Thoracic aorta (tissue), 2 donors: Measurements from ENCODE around the gene BICRA. TPM values are rescaled to one million over a fixed set of nuclear protein-coding genes. Genes with fewer than 3 reads are reported as not detected.
"Not testable (repeated sequence)": the region's sequence is repeated elsewhere in the genome, so short reads cannot be mapped to it uniquely, and the experiment has no call there.

Experiments used
- ATAC-seq: fragments of 150-250 bp; one replicate; pipeline ENCODE4 v1.8.0; 2017; ENCODE audit warnings: low read depth; ENCODE audit not compliant: insufficient number of reproducible peaks, low FRiP score
- DNase-seq: peaks from one replicate; pipeline ENCODE4 v3.0.0-alpha.2; 2020; ENCODE audit warnings: low spot score
- H3K27ac ChIP-seq, 2 donors: fragments of 200-600 bp; sonication (generic); 1 replicate in 1 of 2; 2 replicates in 1 of 2; pipeline ENCODE4 v1.5.1; 2016; ENCODE audit warnings: mild to moderate bottlenecking in 2 of 2, moderate library complexity in 2 of 2
- H3K27me3 ChIP-seq: fragments of 200-600 bp; sonication (generic); replicated peaks from 2 replicates; pipeline ENCODE4 v1.6.0; 2016; ENCODE audit warnings: mild to moderate bottlenecking; ENCODE audit not compliant: insufficient read depth
- H3K36me3 ChIP-seq: fragments of 200-600 bp; sonication (generic); one replicate; pipeline ENCODE4 v1.5.1; 2016
- H3K4me1 ChIP-seq, 2 donors: fragments of 200-600 bp; sonication (generic); 1 replicate in 1 of 2; 2 replicates in 1 of 2; pipeline versions ENCODE4 v1.5.1 to v1.6.0; 2016; ENCODE audit warnings: low read depth in 2 of 2, mild to moderate bottlenecking in 1 of 2; ENCODE audit not compliant: control insufficient read depth in 1 of 2
- H3K4me3 ChIP-seq: fragments of 200-600 bp; sonication (generic); 2 replicates; pipeline ENCODE4 v1.5.1; 2016; ENCODE audit warnings: mild to moderate bottlenecking
- H3K9me3 ChIP-seq: fragments of 200-600 bp; sonication (generic); 2 replicates; pipeline ENCODE4 v1.5.1; 2016
- CTCF ChIP-seq: fragments of 200-600 bp; sonication (generic); IDR thresholded peaks from one replicate; pipeline ENCODE4 v1.5.1; 2019; ENCODE audit warnings: antibody characterized with exemption
- total RNA-seq, 2 donors: library from RNA; depleted of rRNA; stranded (reverse); fragments of >200 nt; gene quantifications; one replicate each; pipeline versions ENCODE4 v1.1.0 to v1.2.3, GENCODE V29; 2016

BICRA gene
- total RNA-seq, 2 donors from 2014 or later: 10.8 to 18.4 TPM

- H3K4me3 ChIP-seq: peak overlapping the region; percentile 64
- ATAC-seq: peak; percentile 62
- peaks cover 16% of the 10 kb centered on the region for H3K36me3 ChIP-seq
- H3K27me3 ChIP-seq: no peaks in the 10 kb centered on the region
- TF ChIP-seq CTCF: no peak
- peaks cover 40 to 84% of the 10 kb centered on the region in 2 donors for H3K4me1 ChIP-seq
- H3K9me3 ChIP-seq: no peaks in the 10 kb centered on the region
- H3K27ac ChIP-seq: peak overlapping the region; percentile 88 to 89
- peak; percentile 36 for DNase-seq
These were observed 110.3 kb downstream of the BICRA start for GRCh38 chr19:47719047-47719859.

DNA sequence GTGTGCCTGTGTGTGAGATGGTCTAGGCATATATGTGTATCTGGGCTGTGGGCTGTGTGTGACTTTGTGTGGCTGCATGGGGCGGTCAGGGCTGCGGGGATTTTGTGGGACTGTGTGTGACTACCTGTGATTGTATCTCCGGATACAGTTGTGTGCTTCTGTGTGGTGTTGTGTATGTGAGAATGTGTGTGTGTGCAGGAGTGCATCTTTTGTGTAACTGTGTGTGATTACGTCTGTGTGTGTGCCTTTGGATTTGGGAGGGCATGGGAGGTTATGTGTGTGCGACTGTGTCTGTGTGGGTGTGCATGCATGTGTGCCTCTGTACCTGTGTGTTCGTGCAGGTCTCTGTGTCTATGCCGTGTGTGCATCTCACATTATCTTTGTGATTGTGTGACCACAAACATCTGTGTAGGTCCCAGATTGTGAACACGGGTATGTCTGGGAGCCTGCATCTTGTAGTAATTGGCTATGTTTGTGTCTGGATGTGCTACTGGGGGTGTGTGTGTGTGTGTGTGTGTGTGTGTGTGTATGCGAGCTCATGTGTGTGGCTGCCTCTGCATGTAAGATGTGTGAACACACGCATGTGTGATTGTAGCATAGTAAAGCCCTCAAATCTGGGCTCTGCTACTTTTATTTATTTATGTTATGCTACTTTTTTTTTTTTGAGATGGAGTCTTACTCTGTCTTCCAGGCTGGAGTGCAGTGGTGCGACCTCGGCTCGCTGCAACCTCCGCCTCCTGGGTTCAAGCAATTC, 111.9 kb downstream of the BICRA start:
- DNase-seq (no peak), ATAC-seq (no peak)
- Histone ChIP-seq H3K27ac (peak overlapping the region; percentile 88 to 89), H3K4me1 (peaks cover 35 to 74% of the 10 kb centered on the region in 2 donors), H3K27me3 (no peaks in the 10 kb centered on the region), H3K9me3 (no peaks in the 10 kb centered on the region), H3K4me3 (no peak overlapping the region), H3K36me3 (peaks cover 22% of the 10 kb centered on the region)
- TF ChIP-seq CTCF: no peak

- no peak for ATAC-seq
- no peaks in the 10 kb centered on the region for H3K9me3 ChIP-seq
- no peak for TF ChIP-seq CTCF
- H3K27ac ChIP-seq: peak overlapping the region; percentile 59 to 77
- no peaks in the 10 kb centered on the region for H3K27me3 ChIP-seq
- peak overlapping the region; percentile 60 for H3K4me3 ChIP-seq
- DNase-seq: no peak
- H3K36me3 ChIP-seq: peaks cover 18% of the 10 kb centered on the region
- peaks cover 17 to 53% of the 10 kb centered on the region in 2 donors for H3K4me1 ChIP-seq
These were observed 114.6 kb downstream of the BICRA start for GRCh38 chr19:47723581-47723940.

DNA sequence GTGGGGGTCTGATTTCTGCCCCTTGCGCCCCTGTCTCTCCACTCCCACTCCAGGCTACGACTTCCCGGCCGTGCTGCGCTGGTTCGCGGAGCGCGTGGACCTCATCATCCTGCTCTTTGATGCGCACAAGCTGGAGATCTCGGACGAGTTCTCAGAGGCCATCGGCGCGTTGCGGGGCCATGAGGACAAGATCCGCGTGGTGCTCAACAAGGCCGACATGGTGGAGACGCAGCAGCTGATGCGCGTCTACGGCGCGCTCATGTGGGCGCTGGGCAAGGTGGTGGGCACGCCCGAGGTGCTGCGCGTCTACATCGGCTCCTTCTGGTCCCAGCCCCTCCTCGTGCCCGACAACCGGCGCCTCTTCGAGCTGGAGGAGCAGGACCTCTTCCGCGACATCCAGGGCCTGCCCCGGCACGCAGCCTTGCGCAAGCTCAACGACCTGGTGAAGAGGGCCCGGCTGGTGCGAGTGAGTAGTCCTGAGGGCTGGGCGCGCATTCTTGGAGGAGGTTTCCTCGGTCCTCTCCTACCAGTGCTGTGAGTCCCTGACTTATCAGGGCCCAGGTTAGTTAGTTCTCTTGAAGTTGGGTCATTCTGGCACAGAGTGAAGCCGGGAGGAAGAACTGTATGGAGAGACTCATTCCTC, 116.9 kb downstream of the BICRA start:
- TF ChIP-seq CTCF: no peak
- H3K4me3 ChIP-seq: no peak overlapping the region
- peak overlapping the region; percentile 4 to 19 for H3K27ac ChIP-seq
- ATAC-seq (no peak), DNase-seq (no peak)
- H3K9me3 ChIP-seq: no peaks in the 10 kb centered on the region
- H3K27me3 ChIP-seq: no peaks in the 10 kb centered on the region
- peaks cover 12 to 49% of the 10 kb centered on the region in 2 donors for H3K4me1 ChIP-seq
- H3K36me3 ChIP-seq: peaks cover 18% of the 10 kb centered on the region

GRCh38 chr19:47726467-47726866, 117.5 kb downstream of the BICRA start:
- Histone ChIP-seq H3K9me3 (no peaks in the 10 kb centered on the region), H3K4me3 (no peak overlapping the region), H3K27me3 (no peaks in the 10 kb centered on the region), H3K27ac (peak overlapping the region; percentile 4 to 19), H3K4me1 (peaks cover 12 to 48% of the 10 kb centered on the region in 2 donors), H3K36me3 (peaks cover 18% of the 10 kb centered on the region)
- ATAC-seq: no peak
- no peak for DNase-seq
- TF ChIP-seq CTCF: no peak

DNA sequence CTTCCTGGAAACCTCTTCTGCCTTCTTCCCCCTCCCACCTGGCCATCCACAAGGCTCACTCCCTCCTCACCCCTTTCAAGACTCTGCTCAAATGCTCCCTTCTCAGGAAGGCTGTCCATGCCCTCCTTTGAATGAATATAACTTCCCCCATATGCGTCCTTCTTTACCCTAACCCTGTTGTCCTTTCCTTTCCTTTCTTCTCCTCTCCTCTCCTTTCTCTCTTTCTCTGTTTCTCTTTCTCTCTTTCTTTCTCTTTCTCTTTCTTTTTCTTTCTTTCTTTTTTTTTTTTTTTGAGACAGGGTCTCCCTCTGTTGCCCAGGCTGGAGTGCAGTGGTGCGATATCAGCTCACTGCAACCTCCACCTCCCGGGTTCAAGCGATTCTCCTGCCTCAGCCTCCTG, 119.4 kb downstream of the BICRA start:
- H3K4me1 ChIP-seq: peaks cover 7 to 38% of the 10 kb centered on the region in 2 donors
- not testable (repeated sequence) for ATAC-seq

More for the DNA sequence above, 119.4 kb downstream of the BICRA start:
- not testable (repeated sequence) for H3K27me3 ChIP-seq, DNase-seq, H3K4me3 ChIP-seq, H3K9me3 ChIP-seq
- H3K27ac ChIP-seq: peak overlapping the region; percentile 90 to 98
- H3K36me3 ChIP-seq: peaks cover 18% of the 10 kb centered on the region
